ENCODE data around the gene SDHA. TPM values are rescaled to one million over a fixed set of nuclear protein-coding genes. Genes with fewer than 3 reads are reported as not detected.
"Not testable (repeated sequence)": the region's sequence is repeated elsewhere in the genome, so short reads cannot be mapped to it uniquely, and the experiment has no call there.

Gene SDHA
- total and polyA plus RNA-seq, 2 of the 8 experiments (the other 6 are each of a cell fraction or from before 2014, with no cell fraction given) = 59.7 to 87.3 TPM

- H3K4me3 ChIP-seq (ENCODE audit: extremely low read depth in 1 of 4, insufficient read depth in 2 of 4, low read depth in 3 of 4, low read length in 4 of 4) = not testable (repeated sequence)
Measured at GRCh38 chr5:233426-233825, 15.3 kb downstream of the SDHA start.

More at GRCh38 chr5:233426-233825, 15.3 kb downstream of the SDHA start:
- H3K23ac ChIP-seq (ENCODE audit: insufficient read length); H2BK20ac ChIP-seq (ENCODE audit: low read length); H2BK5ac ChIP-seq (ENCODE audit: low read depth, low read length); FAIRE-seq; H3K27me3 ChIP-seq (replicated peaks in 1 of 4; ENCODE audit: control insufficient read depth in 3 of 4, extremely low read depth in 1 of 4, insufficient read depth in 3 of 4, low read length in 3 of 4); H4K91ac ChIP-seq (replicated peaks; ENCODE audit: insufficient read length, low read length); H3K9me3 ChIP-seq (ENCODE audit: insufficient read depth in 2 of 2, low read depth in 1 of 2, low read length in 1 of 2); H3K79me2 ChIP-seq (ENCODE audit: control insufficient read depth in 1 of 2, insufficient read depth in 2 of 2, low read length in 2 of 2); H2BK12ac ChIP-seq (ENCODE audit: low read depth, low read length); H2BK120ac ChIP-seq (replicated peaks; ENCODE audit: low read depth, low read length); H4K20me1 ChIP-seq (replicated peaks in 1 of 2; ENCODE audit: control insufficient read depth in 1 of 2, insufficient read depth in 2 of 2, low read length in 2 of 2); H3K27ac ChIP-seq (ENCODE audit: low read depth, low read length); H3K4ac ChIP-seq (replicated peaks; ENCODE audit: insufficient read length, low read depth, low read length); DNase-seq (ENCODE audit: low read depth in 1 of 2, low spot score in 2 of 2); H3K4me1 ChIP-seq (replicated peaks in 1 of 4; ENCODE audit: control insufficient read depth in 3 of 4, insufficient read depth in 4 of 4, low read length in 3 of 4); H2BK15ac ChIP-seq (ENCODE audit: low read length); H4K8ac ChIP-seq (ENCODE audit: extremely low read depth, insufficient read depth, low read length); H3K4me2 ChIP-seq (ENCODE audit: insufficient read depth in 1 of 2, low read depth in 2 of 2, low read length in 2 of 2); H3K23me2 ChIP-seq (ENCODE audit: low read depth, low read length); H3K9ac ChIP-seq (replicated peaks in 1 of 4; ENCODE audit: extremely low read depth in 1 of 4, low read depth in 3 of 4, low read length in 3 of 4); H3K18ac ChIP-seq (ENCODE audit: extremely low read depth, low read length); H2AFZ ChIP-seq (ENCODE audit: low read length); H3K56ac ChIP-seq (replicated peaks; ENCODE audit: insufficient read length, low read depth, low read length); H2AK5ac ChIP-seq (ENCODE audit: low read depth, low read length); H3K79me1 ChIP-seq (ENCODE audit: low read depth, low read length); H4K5ac ChIP-seq (ENCODE audit: insufficient read length, low read depth, low read length); CTCF ChIA-PET (ENCODE audit: partially characterized antibody); H3K14ac ChIP-seq (ENCODE audit: insufficient read length): not testable (repeated sequence)
- 97% methylated on average over 17 of the region's 20 CpGs; no CpG with 5 or more reads in 1 of the 2 experiments for WGBS, 2 experiments (ENCODE audit: extremely low coverage in 1 of 2, insufficient coverage in 1 of 2, insufficient read length in 1 of 2, insufficient replicate concordance in 2 of 2, low coverage in 1 of 2, low lambda C conversion rate in 2 of 2, missing lambda C conversion rate in 1 of 2)
- POLR2A ChIA-PET (ENCODE audit: partially characterized antibody) = interaction anchor here (1.3 kb wide), 1 partner anchor 15 kb away, joined by 3 read pairs; the partner anchor contains the start of genes CCDC127 and SDHA
- peaks cover 5 to 54% (median 32%) of the 10 kb centered on the region in 4 experiments; a peak in 7 of 8 replicates for H3K36me3 ChIP-seq (ENCODE audit: control insufficient read depth in 2 of 4, insufficient read depth in 4 of 4, low read length in 3 of 4)
